Activated naive CD4-positive, alpha-beta T cell treated with Interleukin-2 at 50 U/mL for 16 hours (primary cell): ENCODE data around the gene SOD1.
"Not testable (repeated sequence)": the region's sequence is repeated elsewhere in the genome, so short reads cannot be mapped to it uniquely, and the experiment has no call there.

ENCODE experiments used
- DNase-seq: peaks from one replicate; pipeline ENCODE4 v3.0.0-alpha.2; 2020

SOD1 gene

GRCh38 chr21:31659536-31660258 lies at the start of gene SOD1:
Gene SOD1 (plus strand): TSS chr21:31659693. CDS start chr21:31659770, 77 bp downstream.
- DNase-seq, result peak; percentile 96

GRCh38 chr21:31611445-31611844 lies 48.0 kb upstream of the SOD1 start:
- DNase-seq, result no peak

GRCh38 chr21:31612894-31613785 lies 46.4 kb upstream of the SOD1 start:
- no peak for DNase-seq

- no peak for DNase-seq
Observed at GRCh38 chr21:31614705-31615104, 44.8 kb upstream of the SOD1 start.

- no peak for DNase-seq
Observed at GRCh38 chr21:31616216-31616615, 43.3 kb upstream of the SOD1 start.

GRCh38 chr21:31618696-31619430 lies 40.6 kb upstream of the SOD1 start:
- no peak for DNase-seq

- DNase-seq, result no peak
Observed at GRCh38 chr21:31622397-31622796, 37.1 kb upstream of the SOD1 start.

- DNase-seq, result no peak
Observed at GRCh38 chr21:31623664-31624063, 35.8 kb upstream of the SOD1 start.

- DNase-seq, result no peak
Observed at GRCh38 chr21:31624181-31624580, 35.3 kb upstream of the SOD1 start.

- no peak for DNase-seq
Observed at GRCh38 chr21:31624961-31625491, 34.5 kb upstream of the SOD1 start.

GRCh38 chr21:31629972-31630711 lies 29.4 kb upstream of the SOD1 start:
- DNase-seq, result no peak

- DNase-seq, result not testable (repeated sequence)
Observed at GRCh38 chr21:31631881-31632280, 27.6 kb upstream of the SOD1 start.

- no peak for DNase-seq
Observed at GRCh38 chr21:31634993-31635392, 24.5 kb upstream of the SOD1 start.

- no peak for DNase-seq
Observed at GRCh38 chr21:31636874-31637273, 22.6 kb upstream of the SOD1 start.

- DNase-seq, result no peak
Observed at GRCh38 chr21:31641416-31641922, 18.0 kb upstream of the SOD1 start.

- DNase-seq, result no peak
Observed at GRCh38 chr21:31644643-31645042, 14.8 kb upstream of the SOD1 start.

GRCh38 chr21:31647650-31648049 lies 11.8 kb upstream of the SOD1 start:
- no peak for DNase-seq

- DNase-seq, result no peak
Observed at GRCh38 chr21:31650930-31651329, 8.6 kb upstream of the SOD1 start.

GRCh38 chr21:31651491-31651890 lies 8.0 kb upstream of the SOD1 start:
- DNase-seq, result not testable (repeated sequence)

- DNase-seq, result no peak
Observed at GRCh38 chr21:31654340-31654739, 5.2 kb upstream of the SOD1 start.

- not testable (repeated sequence) for DNase-seq
Observed at GRCh38 chr21:31654821-31655580, 4.5 kb upstream of the SOD1 start.
